HepG2 (cell line): Measurements from ENCODE around the gene SOX12.
A peak's percentile ranks its signal among the peaks of the same experiment; 100 is the strongest.

ENCODE experiments used
- ARID5B ChIP-seq: IDR thresholded peaks from 2 replicates; pipeline ENCODE4 v1.4.0; 2020; ENCODE audit warnings: mild to moderate bottlenecking, missing genetic modification reagents
- CHCHD3 ChIP-seq: sonication (generic); formaldehyde crosslinking; IDR thresholded peaks from 2 replicates; pipeline ENCODE4 v1.8.0; 2022; ENCODE audit warnings: mild to moderate bottlenecking, missing genetic modification reagents, moderate library complexity
- E2F2 ChIP-seq: sonication (generic); formaldehyde crosslinking; IDR thresholded peaks from 2 replicates; pipeline ENCODE4 v1.4.0; 2020; ENCODE audit warnings: missing genetic modification reagents, borderline replicate concordance
- ELF1 ChIP-seq: sonication (generic); formaldehyde crosslinking; IDR thresholded peaks from 2 replicates; pipeline ENCODE4 v1.4.0; 2020; ENCODE audit warnings: missing genetic modification reagents
- SIN3A ChIP-seq: IDR thresholded peaks from 2 replicates; pipeline ENCODE4 v1.6.1; 2011; ENCODE audit warnings: low read depth, mild to moderate bottlenecking, control low read depth, low read length, borderline replicate concordance
- SUZ12 ChIP-seq: fragments of 150-350 bp; IDR thresholded peaks from 2 replicates; pipeline ENCODE4 v1.6.1; 2014; ENCODE audit warnings: low read depth, low read length

GRCh38 chr20:290084-290831 lies 35.1 kb upstream of the SOX12 start, which contains the start of gene C20orf96:
- TF ChIP-seq CHCHD3 = no peak
- TF ChIP-seq E2F2 (CRISPR knock-in tag) = no peak
- peak; percentile 49 for TF ChIP-seq ELF1 (CRISPR knock-in tag)
- TF ChIP-seq SIN3A = peak; percentile 99
- TF ChIP-seq SUZ12 = no peak
- TF ChIP-seq ARID5B = peak; percentile 55; the same call in 1 of the 2 replicates
